Gastrocnemius medialis (tissue), 4 donors: ENCODE data around the gene CHRM2. TPM values are rescaled to one million over a fixed set of nuclear protein-coding genes. Genes with fewer than 3 reads are reported as not detected.

ENCODE experiments used
- ATAC-seq, 2 donors: fragments of 150-250 bp; one replicate each; pipeline ENCODE4 v1.9.1; 2016
- DNase-seq, 2 donors: peaks; one replicate each; pipeline ENCODE4 v3.0.0-alpha.2; 2019
- H3K27ac ChIP-seq, 4 donors: fragments of 200-600 bp; sonication (generic); 1 replicate in 1 of 4; 2 replicates in 3 of 4; pipeline ENCODE4 v1.5.1; 2016 to 2018; ENCODE audit warnings: mild to moderate bottlenecking in 2 of 4, moderate library complexity in 1 of 4
- H3K27me3 ChIP-seq, 3 donors: fragments of 200-600 bp; sonication (generic) in 2 of 3; 1 replicate in 1 of 3; 2 replicates in 2 of 3; pipeline versions ENCODE4 v1.5.1 to v1.6.0; 2016 to 2019; ENCODE audit warnings: mild to moderate bottlenecking in 1 of 3, moderate library complexity in 1 of 3
- H3K36me3 ChIP-seq, 2 donors: fragments of 200-600 bp; sonication (generic) in 1 of 2; one replicate each; pipeline ENCODE4 v1.5.1; 2017 to 2018
- H3K4me1 ChIP-seq, 2 donors: fragments of 200-600 bp; sonication (generic) in 1 of 2; one replicate each; pipeline ENCODE4 v1.5.1; 2016 to 2017; ENCODE audit warnings: mild to moderate bottlenecking in 2 of 2
- H3K4me3 ChIP-seq, 4 donors: fragments of 200-600 bp; sonication (generic) in 3 of 4; 1 replicate in 1 of 4; 2 replicates in 3 of 4; pipeline ENCODE4 v1.5.1; 2016 to 2019; ENCODE audit warnings: mild to moderate bottlenecking in 2 of 4
- H3K9me3 ChIP-seq, 3 donors: fragments of 200-600 bp; sonication (generic) in 2 of 3; 1 replicate in 1 of 3; 2 replicates in 2 of 3; pipeline ENCODE4 v1.5.1; 2016 to 2019
- CTCF ChIP-seq, 5 experiments: fragments of 450-650 bp in 3 of 5; fragments of 200-600 bp in 2 of 5; sonication (generic) in 2 of 5; IDR thresholded peaks in 4 of 5; conservative IDR thresholded peaks in 1 of 5; 1 replicate in 4 of 5; 2 replicates in 1 of 5; pipeline ENCODE4 v1.5.1; 2016 to 2019; ENCODE audit warnings: antibody characterized with exemption in 5 of 5, mild to moderate bottlenecking in 3 of 5, moderate library complexity in 3 of 5
- POLR2A ChIP-seq, 2 donors: fragments of 450-650 bp; IDR thresholded peaks; one replicate each; pipeline ENCODE4 v1.6.1; 2017; ENCODE audit warnings: antibody characterized with exemption in 2 of 2, mild to moderate bottlenecking in 2 of 2, moderate library complexity in 2 of 2
- in situ Hi-C, 4 donors: fragments of 200-750 bp; cut with MboI; loops; one replicate each; pipeline versions ENCODE4 v1.15.0 to v1.8.0; 2017; ENCODE audit warnings: low sequenced_read_pairs in 4 of 4
- intact Hi-C: fragments of 100-400 bp; cut with DNase I; formaldehyde crosslinking; loops from one replicate; pipeline ENCODE4 v1.15.1; 2023; ENCODE audit warnings: low total_unique reads
- total RNA-seq, 4 donors: library from RNA; depleted of rRNA; stranded (reverse); fragments of >200 nt; gene quantifications; one replicate each; pipeline versions ENCODE4 v1.1.0 to v1.2.3, GENCODE V29; 2016

Gene CHRM2
- total RNA-seq, 4 donors from 2014 or later = not detected

- Histone ChIP-seq H3K4me1 (no peaks in the 10 kb centered on the region), H3K27ac (no peak overlapping the region), H3K4me3 (no peak overlapping the region), H3K27me3 (no peaks in the 10 kb centered on the region), H3K36me3 (no peaks in the 10 kb centered on the region), H3K9me3 (no peaks in the 10 kb centered on the region)
- in situ Hi-C loops (no loop called here), intact Hi-C loops (no loop called here)
- no peak for DNase-seq
- no peak for TF ChIP-seq POLR2A (IDR thresholded peaks at IDR 0.05)
- no peak for TF ChIP-seq CTCF (IDR thresholded peaks at IDR 0.05 in 4 of 5, conservative IDR thresholded peaks at IDR 0.05 in 1 of 5)
- no peak for ATAC-seq
These were observed 132.6 kb downstream of the CHRM2 start for GRCh38 chr7:137001041-137001440.

- Histone ChIP-seq H3K4me1 (no peaks in the 10 kb centered on the region), H3K9me3 (no peaks in the 10 kb centered on the region), H3K4me3 (no peak overlapping the region), H3K27me3 (no peaks in the 10 kb centered on the region), H3K27ac (no peak overlapping the region), H3K36me3 (no peaks in the 10 kb centered on the region)
- intact Hi-C loops (no loop called here), in situ Hi-C loops (no loop called here)
- ATAC-seq (no peak), DNase-seq (no peak)
- TF ChIP-seq POLR2A (IDR thresholded peaks at IDR 0.05) (no peak), CTCF (IDR thresholded peaks at IDR 0.05 in 4 of 5, conservative IDR thresholded peaks at IDR 0.05 in 1 of 5) (no peak)
These were observed 133.0 kb downstream of the CHRM2 start for GRCh38 chr7:137001478-137001877.

- H3K27me3 ChIP-seq = no peaks in the 10 kb centered on the region
- DNase-seq (no peak), ATAC-seq (no peak)
- H3K4me3 ChIP-seq = no peak overlapping the region
- H3K9me3 ChIP-seq = no peaks in the 10 kb centered on the region
- H3K27ac ChIP-seq = no peak overlapping the region
- no peaks in the 10 kb centered on the region for H3K4me1 ChIP-seq
- in situ Hi-C loops = no loop called here
- H3K36me3 ChIP-seq = no peaks in the 10 kb centered on the region
- TF ChIP-seq POLR2A (IDR thresholded peaks at IDR 0.05) (no peak), CTCF (IDR thresholded peaks at IDR 0.05 in 4 of 5, conservative IDR thresholded peaks at IDR 0.05 in 1 of 5) (no peak)
- intact Hi-C loops = no loop called here
These were observed 134.6 kb downstream of the CHRM2 start for GRCh38 chr7:137003086-137003485.

GRCh38 chr7:137003566-137003965 lies 135.1 kb downstream of the CHRM2 start:
- Histone ChIP-seq H3K4me1 (no peaks in the 10 kb centered on the region), H3K27ac (no peak overlapping the region), H3K9me3 (no peaks in the 10 kb centered on the region), H3K4me3 (no peak overlapping the region), H3K27me3 (no peaks in the 10 kb centered on the region), H3K36me3 (no peaks in the 10 kb centered on the region)
- ATAC-seq (no peak), DNase-seq (no peak)
- in situ Hi-C loops (no loop called here), intact Hi-C loops (no loop called here)
- TF ChIP-seq CTCF (IDR thresholded peaks at IDR 0.05 in 4 of 5, conservative IDR thresholded peaks at IDR 0.05 in 1 of 5) (no peak), POLR2A (IDR thresholded peaks at IDR 0.05) (no peak)

- H3K4me1 ChIP-seq = no peaks in the 10 kb centered on the region
- H3K4me3 ChIP-seq = no peak overlapping the region
- no peaks in the 10 kb centered on the region for H3K36me3 ChIP-seq
- no peaks in the 10 kb centered on the region for H3K9me3 ChIP-seq
- no peak for DNase-seq
- H3K27ac ChIP-seq = no peak overlapping the region
- ATAC-seq = no peak
- TF ChIP-seq POLR2A (IDR thresholded peaks at IDR 0.05) (no peak), CTCF (IDR thresholded peaks at IDR 0.05 in 4 of 5, conservative IDR thresholded peaks at IDR 0.05 in 1 of 5) (no peak)
- in situ Hi-C loops = no loop called here
- intact Hi-C loops = no loop called here
- no peaks in the 10 kb centered on the region for H3K27me3 ChIP-seq
These were observed 137.4 kb downstream of the CHRM2 start for GRCh38 chr7:137005873-137006272.
